Breast epithelium (tissue), 4 donors: ENCODE measurements around the gene MEFV. TPM values are rescaled to one million over a fixed set of nuclear protein-coding genes. Genes with fewer than 3 reads are reported as not detected.

ENCODE experiments used
- DNase-seq, 2 donors: peaks; one replicate each; pipeline ENCODE4 v3.0.0-alpha.2; 2019; ENCODE audit warnings: low spot score in 2 of 2
- H3K27ac ChIP-seq, 2 donors: fragments of 200-600 bp; sonication (generic) in 1 of 2; one replicate each; pipeline ENCODE4 v1.5.1; 2016 to 2019; ENCODE audit warnings: mild to moderate bottlenecking in 1 of 2
- H3K27me3 ChIP-seq, 2 donors: fragments of 200-600 bp; sonication (generic) in 1 of 2; one replicate each; pipeline versions ENCODE4 v1.5.1 to v1.6.0; 2017 to 2019; ENCODE audit warnings: control low read depth in 1 of 2, mild to moderate bottlenecking in 1 of 2
- H3K36me3 ChIP-seq: fragments of 200-600 bp; one replicate; pipeline ENCODE4 v1.5.1; 2019
- H3K4me1 ChIP-seq, 2 donors: fragments of 200-600 bp; sonication (generic); one replicate each; pipeline ENCODE4 v1.5.1; 2016 to 2019; ENCODE audit warnings: control low read depth in 1 of 2
- H3K4me3 ChIP-seq, 3 donors: fragments of 200-600 bp; sonication (generic); 1 replicate in 2 of 3; 2 replicates in 1 of 3; pipeline ENCODE4 v1.5.1; 2016 to 2019; ENCODE audit warnings: mild to moderate bottlenecking in 3 of 3, moderate library complexity in 2 of 3
- H3K9me3 ChIP-seq, 2 donors: fragments of 200-600 bp; sonication (generic) in 1 of 2; one replicate each; pipeline ENCODE4 v1.5.1; 2016 to 2019; ENCODE audit warnings: control low read depth in 1 of 2
- CTCF ChIP-seq, 3 donors: fragments of 450-650 bp; IDR thresholded peaks; one replicate each; pipeline ENCODE4 v1.5.1; 2016 to 2017; ENCODE audit warnings: antibody characterized with exemption in 3 of 3, mild to moderate bottlenecking in 3 of 3, moderate library complexity in 3 of 3
- POLR2A ChIP-seq: fragments of 450-650 bp; IDR thresholded peaks from one replicate; pipeline ENCODE4 v1.6.1; 2016; ENCODE audit warnings: antibody characterized with exemption, mild to moderate bottlenecking, moderate library complexity
- POLR2AphosphoS5 ChIP-seq, 3 donors: sonication (generic); formaldehyde crosslinking; IDR thresholded peaks; one replicate each; pipeline ENCODE4 v1.6.1; 2017; ENCODE audit warnings: antibody characterized with exemption in 3 of 3
- intact Hi-C: fragments of 100-400 bp; cut with DNase I; formaldehyde crosslinking; loops from one replicate; pipeline ENCODE4 v1.15.1; 2023; ENCODE audit warnings: low total_unique reads
- total RNA-seq, 3 donors: library from RNA; depleted of rRNA; stranded (reverse); fragments of >200 nt; gene quantifications; one replicate each; pipeline ENCODE4 v1.1.0, GENCODE V29; 2016

MEFV gene
- total RNA-seq, 3 donors from 2014 or later = 0.66 to 5.6 (median 1.8) TPM

- no peak for TF ChIP-seq CTCF (IDR thresholded peaks at IDR 0.05)
- no peak for TF ChIP-seq POLR2AphosphoS5 (IDR thresholded peaks at IDR 0.05)
- TF ChIP-seq POLR2A = no peak
- Histone ChIP-seq H3K27ac (no peak overlapping the region), H3K36me3 (no peaks in the 10 kb centered on the region), H3K4me1 (no peaks in the 10 kb centered on the region), H3K27me3 (no peaks in the 10 kb centered on the region), H3K4me3 (peak overlapping the region in 1 of 3 donors; percentile 32), H3K9me3 (no peaks in the 10 kb centered on the region)
- no peak for DNase-seq
- intact Hi-C loops = no loop called here
Measured at GRCh38 chr16:3256866-3257465, 533 bp upstream of the MEFV start.

- no peaks in the 10 kb centered on the region for H3K9me3 ChIP-seq
- H3K4me1 ChIP-seq = no peaks in the 10 kb centered on the region
- no peak overlapping the region for H3K4me3 ChIP-seq
- TF ChIP-seq POLR2AphosphoS5 (IDR thresholded peaks at IDR 0.05) = no peak
- TF ChIP-seq POLR2A = no peak
- TF ChIP-seq CTCF (IDR thresholded peaks at IDR 0.05) = no peak
- no peak overlapping the region for H3K27ac ChIP-seq
- intact Hi-C loops = no loop called here
- no peaks in the 10 kb centered on the region for H3K27me3 ChIP-seq
- DNase-seq = no peak
- no peaks in the 10 kb centered on the region for H3K36me3 ChIP-seq
Measured at GRCh38 chr16:3254309-3254708, 2.1 kb downstream of the MEFV start.

GRCh38 chr16:3252967-3253366 lies 3.5 kb downstream of the MEFV start:
- no peaks in the 10 kb centered on the region for H3K4me1 ChIP-seq
- no peaks in the 10 kb centered on the region for H3K27me3 ChIP-seq
- H3K36me3 ChIP-seq = no peaks in the 10 kb centered on the region
- intact Hi-C loops = no loop called here
- H3K9me3 ChIP-seq = no peaks in the 10 kb centered on the region
- H3K27ac ChIP-seq = no peak overlapping the region
- no peak overlapping the region for H3K4me3 ChIP-seq
- no peak for DNase-seq
- TF ChIP-seq POLR2A (no peak), CTCF (IDR thresholded peaks at IDR 0.05) (no peak), POLR2AphosphoS5 (IDR thresholded peaks at IDR 0.05) (no peak)

GRCh38 chr16:3249451-3249850 lies 7.0 kb downstream of the MEFV start:
- intact Hi-C loops = loop anchor here (2.0 kb wide), 1 partner anchor 55 kb away; no protein-coding TSS in a partner anchor
- Histone ChIP-seq H3K27me3 (no peaks in the 10 kb centered on the region), H3K4me1 (no peaks in the 10 kb centered on the region), H3K4me3 (no peak overlapping the region), H3K36me3 (no peaks in the 10 kb centered on the region), H3K27ac (no peak overlapping the region), H3K9me3 (no peaks in the 10 kb centered on the region)
- DNase-seq = no peak
- no peak for TF ChIP-seq CTCF (IDR thresholded peaks at IDR 0.05)
- TF ChIP-seq POLR2A = no peak
- no peak for TF ChIP-seq POLR2AphosphoS5 (IDR thresholded peaks at IDR 0.05)

DNA sequence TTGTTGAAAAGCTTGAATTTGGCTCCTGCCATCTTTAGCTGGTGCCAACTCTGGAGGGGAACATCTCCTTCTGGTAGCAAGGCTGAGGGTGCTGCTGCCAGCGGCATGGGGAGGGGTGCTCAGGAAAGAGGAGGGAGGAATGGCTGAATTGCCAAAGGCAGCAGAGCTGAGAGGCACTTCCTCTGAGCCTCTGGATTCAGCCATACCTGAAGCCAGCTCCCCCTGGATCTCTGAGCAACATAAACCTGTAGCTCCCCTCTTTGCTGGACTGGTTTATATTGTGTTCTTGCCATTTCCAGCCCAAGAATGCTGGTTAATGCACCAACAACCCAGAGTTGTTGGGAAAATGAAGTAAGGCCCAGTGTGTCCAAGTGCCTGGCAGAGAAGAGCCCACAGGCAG lies 7.4 kb downstream of the MEFV start:
- Histone ChIP-seq H3K4me1 (no peaks in the 10 kb centered on the region), H3K36me3 (no peaks in the 10 kb centered on the region), H3K27me3 (peaks cover 0 to 3% of the 10 kb centered on the region in 2 donors), H3K4me3 (no peak overlapping the region), H3K9me3 (no peaks in the 10 kb centered on the region), H3K27ac (no peak overlapping the region)
- TF ChIP-seq CTCF (IDR thresholded peaks at IDR 0.05) = no peak
- TF ChIP-seq POLR2A = no peak
- no peak for DNase-seq
- intact Hi-C loops = loop anchor here (2.0 kb wide), 1 partner anchor 54 kb away; no protein-coding TSS in a partner anchor
